ENCODE results near the gene NTM.

The NTM gene

DNA sequence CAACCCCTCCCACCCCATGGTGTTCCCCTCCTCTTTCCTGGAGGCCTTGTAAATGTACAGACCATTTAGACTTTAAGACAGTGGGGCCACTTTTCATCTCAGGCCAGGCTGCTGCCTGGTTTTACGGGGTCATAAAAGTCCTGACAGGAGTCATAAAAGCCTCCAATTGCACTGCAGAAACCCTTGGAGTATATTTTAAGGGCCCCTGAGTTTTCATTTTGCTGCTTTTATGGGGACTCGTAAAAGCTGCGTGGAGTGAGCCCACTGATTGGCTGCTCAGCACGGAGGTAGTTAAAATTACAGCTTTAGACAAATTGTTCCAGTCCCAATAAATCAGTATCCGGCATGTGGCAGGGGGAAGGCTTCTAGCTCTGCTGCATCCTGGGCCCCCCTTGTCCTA lies 627.6 kb downstream of the NTM start:
- Histone ChIP-seq H3K9me2 (replicated peaks; ENCODE audit: control insufficient read depth, low read length) (no peaks in the 10 kb centered on the region), H3K4me2 (ENCODE audit: low read length) (no peak overlapping the region), H3K27me3 (ENCODE audit: control insufficient read depth, low read length) (no peaks in the 10 kb centered on the region), H3K4me1 (ENCODE audit: control insufficient read depth, low read length) (no peaks in the 10 kb centered on the region), H3K4me3 (ENCODE audit: low read length) (no peak overlapping the region), H3K9me3 (ENCODE audit: control insufficient read depth, insufficient read depth, low read length) (peaks cover 9% of the 10 kb centered on the region; the same call in 1 of the 2 replicates), H3F3A (ENCODE audit: control insufficient read depth, insufficient read depth) (no peaks in the 10 kb centered on the region), H3K36me3 (ENCODE audit: control insufficient read depth, low read length) (no peaks in the 10 kb centered on the region), H4K20me1 (ENCODE audit: control insufficient read depth, insufficient read depth, low read depth, low read length) (no peaks in the 10 kb centered on the region), H3K27ac (ENCODE audit: low read depth, low read length) (no peak overlapping the region), H3K79me2 (ENCODE audit: control insufficient read depth, low read length) (no peaks in the 10 kb centered on the region)
- TF ChIP-seq EZH2phosphoT487 (IDR thresholded peaks at IDR 0.05; ENCODE audit: borderline replicate concordance, low read length) (no peak), CTCF (IDR thresholded peaks at IDR 0.05; ENCODE audit: low read depth, low read length, poor library complexity, severe bottlenecking) (no peak)

DNA sequence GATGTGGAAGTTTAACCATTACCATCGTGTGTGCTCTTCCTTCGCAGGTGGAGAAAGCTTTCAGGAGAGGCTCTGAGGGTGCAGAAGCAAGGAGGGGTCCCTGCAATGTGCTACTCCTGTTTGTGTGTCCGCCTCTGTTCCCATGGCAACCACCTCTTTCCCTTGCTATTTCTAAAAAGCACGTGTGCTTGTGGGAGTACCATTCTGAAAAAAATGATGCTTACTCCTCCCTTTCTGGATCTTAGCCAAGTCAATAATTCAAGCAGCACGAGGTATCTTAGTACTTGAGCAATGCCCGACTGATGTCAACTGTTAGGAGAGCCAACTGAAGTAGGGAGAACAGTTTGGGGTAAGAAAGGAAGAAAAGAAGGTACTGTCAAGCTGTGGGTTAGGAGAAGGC lies 628.7 kb downstream of the NTM start:
- no peaks in the 10 kb centered on the region for H3K27me3 ChIP-seq (ENCODE audit: control insufficient read depth, low read length)
- H3F3A ChIP-seq (ENCODE audit: control insufficient read depth, insufficient read depth), result no peaks in the 10 kb centered on the region
- peaks cover 9% of the 10 kb centered on the region; the same call in 1 of the 2 replicates for H3K9me3 ChIP-seq (ENCODE audit: control insufficient read depth, insufficient read depth, low read length)
- H3K36me3 ChIP-seq (ENCODE audit: control insufficient read depth, low read length), result no peaks in the 10 kb centered on the region
- no peaks in the 10 kb centered on the region for H3K4me1 ChIP-seq (ENCODE audit: control insufficient read depth, low read length)
- no peak overlapping the region for H3K27ac ChIP-seq (ENCODE audit: low read depth, low read length)
- no peak overlapping the region for H3K4me2 ChIP-seq (ENCODE audit: low read length)
- TF ChIP-seq EZH2phosphoT487 (IDR thresholded peaks at IDR 0.05; ENCODE audit: borderline replicate concordance, low read length), result no peak
- TF ChIP-seq CTCF (IDR thresholded peaks at IDR 0.05; ENCODE audit: low read depth, low read length, poor library complexity, severe bottlenecking), result no peak
- no peaks in the 10 kb centered on the region for H3K9me2 ChIP-seq (replicated peaks; ENCODE audit: control insufficient read depth, low read length)
- H4K20me1 ChIP-seq (ENCODE audit: control insufficient read depth, insufficient read depth, low read depth, low read length), result no peaks in the 10 kb centered on the region
- no peaks in the 10 kb centered on the region for H3K79me2 ChIP-seq (ENCODE audit: control insufficient read depth, low read length)
- H3K4me3 ChIP-seq (ENCODE audit: low read length), result no peak overlapping the region

DNA sequence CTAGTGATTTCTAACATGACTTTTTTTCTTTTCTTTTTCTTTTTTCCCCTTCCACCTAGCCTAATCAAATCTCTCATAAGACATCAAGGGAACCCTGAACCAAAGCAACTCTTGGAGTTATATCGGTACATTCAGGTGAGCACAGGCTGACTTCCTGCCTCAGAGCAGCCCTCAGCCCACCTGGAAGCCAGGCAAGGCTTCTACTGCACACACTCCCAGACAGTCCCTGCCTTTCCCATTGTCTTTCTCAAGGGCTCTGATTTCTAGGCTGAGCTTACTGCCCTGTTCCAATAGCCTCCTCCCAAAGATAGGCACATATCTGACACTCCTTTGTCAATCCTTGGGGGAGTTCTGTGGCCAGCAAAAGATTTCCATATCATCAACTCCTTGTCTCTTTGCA lies 629.5 kb downstream of the NTM start:
- Histone ChIP-seq H3K36me3 (ENCODE audit: control insufficient read depth, low read length) (no peaks in the 10 kb centered on the region), H3K9me2 (replicated peaks; ENCODE audit: control insufficient read depth, low read length) (no peaks in the 10 kb centered on the region), H3K27me3 (ENCODE audit: control insufficient read depth, low read length) (no peaks in the 10 kb centered on the region), H3K4me2 (ENCODE audit: low read length) (no peak overlapping the region), H3K4me3 (ENCODE audit: low read length) (no peak overlapping the region), H3K4me1 (ENCODE audit: control insufficient read depth, low read length) (no peaks in the 10 kb centered on the region), H3K27ac (ENCODE audit: low read depth, low read length) (no peak overlapping the region), H3K9me3 (ENCODE audit: control insufficient read depth, insufficient read depth, low read length) (peaks cover 9% of the 10 kb centered on the region; the same call in 1 of the 2 replicates), H3K79me2 (ENCODE audit: control insufficient read depth, low read length) (no peaks in the 10 kb centered on the region), H4K20me1 (ENCODE audit: control insufficient read depth, insufficient read depth, low read depth, low read length) (no peaks in the 10 kb centered on the region), H3F3A (ENCODE audit: control insufficient read depth, insufficient read depth) (no peaks in the 10 kb centered on the region)
- no peak for TF ChIP-seq CTCF (IDR thresholded peaks at IDR 0.05; ENCODE audit: low read depth, low read length, poor library complexity, severe bottlenecking)
- TF ChIP-seq EZH2phosphoT487 (IDR thresholded peaks at IDR 0.05; ENCODE audit: borderline replicate concordance, low read length), result no peak

- Histone ChIP-seq H3F3A (ENCODE audit: control insufficient read depth, insufficient read depth) (no peaks in the 10 kb centered on the region), H4K20me1 (ENCODE audit: control insufficient read depth, insufficient read depth, low read depth, low read length) (no peaks in the 10 kb centered on the region), H3K79me2 (ENCODE audit: control insufficient read depth, low read length) (no peaks in the 10 kb centered on the region), H3K27ac (ENCODE audit: low read depth, low read length) (no peak overlapping the region), H3K9me2 (replicated peaks; ENCODE audit: control insufficient read depth, low read length) (no peaks in the 10 kb centered on the region), H3K36me3 (ENCODE audit: control insufficient read depth, low read length) (no peaks in the 10 kb centered on the region), H3K4me3 (ENCODE audit: low read length) (no peak overlapping the region), H3K4me2 (ENCODE audit: low read length) (no peak overlapping the region), H3K9me3 (ENCODE audit: control insufficient read depth, insufficient read depth, low read length) (no peaks in the 10 kb centered on the region), H3K4me1 (ENCODE audit: control insufficient read depth, low read length) (no peaks in the 10 kb centered on the region), H3K27me3 (ENCODE audit: control insufficient read depth, low read length) (no peaks in the 10 kb centered on the region)
- TF ChIP-seq CTCF (IDR thresholded peaks at IDR 0.05; ENCODE audit: low read depth, low read length, poor library complexity, severe bottlenecking), result no peak
- TF ChIP-seq EZH2phosphoT487 (IDR thresholded peaks at IDR 0.05; ENCODE audit: borderline replicate concordance, low read length), result no peak
These were observed 635.5 kb downstream of the NTM start for GRCh38 chr11:132005887-132006286.
